Omental fat pad (tissue), 4 donors: ENCODE measurements around the gene FRAS1. TPM values are rescaled to one million over a fixed set of nuclear protein-coding genes. Genes with fewer than 3 reads are reported as not detected.

Experiments
- ATAC-seq: fragments of 150-250 bp; one replicate; pipeline ENCODE4 v1.9.1; 2016; ENCODE audit warnings: mild to moderate bottlenecking, moderate library complexity; ENCODE audit not compliant: low FRiP score
- DNase-seq: peaks from one replicate; pipeline ENCODE4 v3.0.0-alpha.2; 2019; ENCODE audit warnings: low spot score
- CTCF ChIP-seq, 3 donors: fragments of 450-650 bp; IDR thresholded peaks; one replicate each; pipeline ENCODE4 v1.5.1; 2016 to 2017; ENCODE audit warnings: antibody characterized with exemption in 3 of 3, mild to moderate bottlenecking in 3 of 3, moderate library complexity in 2 of 3
- total RNA-seq, 4 donors: library from RNA; depleted of rRNA; stranded (reverse); fragments of >200 nt; gene quantifications; one replicate each; pipeline ENCODE4 v1.1.0, GENCODE V29; 2016

FRAS1 gene
- total RNA-seq, 4 donors from 2014 or later = 0.47 to 40.5 (median 7.7) TPM

- no peak for DNase-seq
- ATAC-seq = no peak
- TF ChIP-seq CTCF (IDR thresholded peaks at IDR 0.05) = no peak
Observed at GRCh38 chr4:78213218-78213617, 156.1 kb downstream of the FRAS1 start.

DNA sequence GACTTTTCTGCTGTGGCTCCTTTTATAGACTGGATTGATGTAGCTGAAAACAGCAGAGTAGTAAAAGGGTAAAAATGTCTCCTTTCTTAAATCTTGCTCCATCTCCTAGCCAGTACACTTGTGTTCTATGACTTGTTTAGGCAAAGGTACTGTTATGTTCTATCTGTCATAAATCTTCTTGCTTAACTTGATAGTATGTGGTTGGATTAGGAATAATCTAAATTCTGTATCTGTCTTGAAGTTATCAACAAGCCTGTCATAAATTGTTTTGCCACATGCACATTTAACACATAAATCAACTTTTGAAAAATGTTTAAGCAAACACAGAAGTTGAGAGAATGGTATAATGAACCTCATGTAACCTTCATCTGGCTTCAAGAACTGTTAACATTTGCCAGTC lies 157.0 kb downstream of the FRAS1 start:
- peak; percentile 31 for ATAC-seq
- DNase-seq = no peak
- TF ChIP-seq CTCF (IDR thresholded peaks at IDR 0.05) = no peak

DNA sequence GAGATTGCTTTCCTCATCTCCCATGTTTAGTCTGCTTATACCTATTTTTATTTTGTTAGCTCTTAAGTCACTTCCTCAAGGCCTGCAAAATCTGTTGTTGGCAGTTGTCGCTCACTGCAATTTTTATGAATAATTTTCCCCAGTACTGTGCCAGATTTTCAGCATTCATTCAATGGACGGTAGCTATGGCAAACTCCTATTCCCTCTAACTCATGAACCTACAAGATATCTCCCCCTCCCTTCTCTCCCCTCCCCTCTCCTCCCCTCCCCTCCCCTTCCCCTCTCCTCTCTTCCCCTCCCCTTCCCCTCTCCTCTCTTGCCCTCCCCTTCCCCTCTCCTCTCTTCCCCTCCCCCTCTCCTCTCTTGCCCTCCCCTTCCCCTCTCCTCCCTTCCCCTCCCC lies 160.4 kb downstream of the FRAS1 start:
- ATAC-seq (no peak), DNase-seq (no peak)
- TF ChIP-seq CTCF (IDR thresholded peaks at IDR 0.05) = no peak

DNA sequence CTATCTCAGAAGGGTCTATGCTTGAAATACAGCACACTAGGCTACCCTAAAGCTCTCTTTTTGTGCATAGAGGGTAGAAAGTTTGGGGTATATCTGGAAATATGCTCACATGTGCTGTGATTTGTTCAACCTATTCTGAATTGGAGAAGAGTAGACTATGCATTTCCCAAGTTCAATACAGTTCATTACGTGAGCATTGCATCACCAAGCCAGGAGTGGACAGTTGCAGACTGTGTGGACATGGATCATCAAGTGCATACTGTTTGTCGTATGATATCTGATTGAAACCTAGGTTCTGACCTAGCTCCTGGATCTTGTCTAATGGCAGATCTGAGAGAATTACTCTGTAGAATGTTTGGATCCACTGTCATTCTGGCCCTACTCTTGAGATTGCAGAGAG lies 161.1 kb downstream of the FRAS1 start:
- ATAC-seq = no peak
- DNase-seq = no peak
- TF ChIP-seq CTCF (IDR thresholded peaks at IDR 0.05) = no peak

DNA sequence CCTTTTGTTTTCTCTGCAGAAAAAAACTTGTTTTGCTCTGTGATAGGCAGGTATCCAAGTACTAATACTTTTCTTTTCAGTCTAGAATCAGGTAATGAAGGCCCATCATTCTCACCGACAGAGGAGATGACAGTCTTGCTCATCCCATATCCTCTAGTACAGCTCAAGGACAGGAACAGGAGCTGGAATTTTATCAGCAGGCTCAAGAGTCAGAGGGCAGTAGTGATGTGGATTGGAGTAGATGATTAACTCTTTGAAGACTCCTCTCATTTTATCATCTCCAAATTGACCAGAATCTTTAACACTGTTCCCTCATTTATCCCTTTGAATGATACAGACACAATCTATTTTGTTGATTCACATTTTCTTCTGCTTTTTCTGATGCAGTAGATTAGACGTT lies 162.7 kb downstream of the FRAS1 start:
- no peak for TF ChIP-seq CTCF (IDR thresholded peaks at IDR 0.05)
- no peak for ATAC-seq
- no peak for DNase-seq

GRCh38 chr4:78220283-78220682 lies 163.2 kb downstream of the FRAS1 start:
- no peak for DNase-seq
- no peak for ATAC-seq
- no peak for TF ChIP-seq CTCF (IDR thresholded peaks at IDR 0.05)

- ATAC-seq = no peak
- TF ChIP-seq CTCF (IDR thresholded peaks at IDR 0.05) = no peak
- no peak for DNase-seq
Observed at GRCh38 chr4:78222575-78223186, 165.6 kb downstream of the FRAS1 start.
